Measurements from ENCODE around the gene SMG6. TPM values are rescaled to one million over a fixed set of nuclear protein-coding genes. Genes with fewer than 3 reads are reported as not detected.
"Not testable (repeated sequence)": the region's sequence is repeated elsewhere in the genome, so short reads cannot be mapped to it uniquely, and the experiment has no call there.

Gene SMG6
- total and polyA plus RNA-seq, 2 experiments from 2014 or later: 23.0 to 50.8 TPM

DNA sequence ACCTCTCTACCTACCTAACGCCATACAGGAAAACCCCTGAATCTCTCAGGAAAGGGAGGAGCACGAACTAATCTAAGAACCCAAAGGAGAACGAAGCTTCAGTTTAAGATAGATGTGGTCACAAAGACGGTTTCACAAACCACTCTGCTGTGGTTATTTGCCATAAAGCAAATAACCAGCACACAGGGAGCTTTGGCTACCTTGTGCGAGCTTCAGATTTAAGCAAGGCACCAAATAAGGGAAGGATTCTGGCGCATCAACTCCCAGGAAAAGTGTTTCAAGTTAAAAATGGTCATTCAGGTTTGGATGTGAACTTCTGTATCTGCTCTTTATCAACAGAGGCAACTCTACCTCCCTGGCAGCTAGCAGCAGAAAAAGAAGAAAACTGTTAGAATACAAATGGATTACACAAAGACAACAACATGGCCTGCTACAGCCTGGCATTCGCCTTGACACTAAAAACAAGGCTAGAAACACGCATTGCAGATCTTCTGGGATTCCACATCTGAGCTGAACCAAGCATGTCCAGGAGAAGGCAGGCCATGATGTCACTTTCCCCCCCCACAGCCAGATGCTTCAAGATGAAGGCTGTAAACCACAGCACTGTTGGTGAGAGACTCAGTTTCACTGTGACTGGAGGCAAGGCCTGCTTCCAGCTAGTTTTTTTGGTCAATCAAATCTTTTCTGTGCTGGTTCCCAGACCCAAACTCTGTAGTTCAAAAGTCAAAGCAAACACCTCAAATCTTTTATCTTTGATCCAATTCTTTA, 43.6 kb downstream of the SMG6 start:
- H3K27ac ChIP-seq: peak overlapping the region; percentile 52
- H3K27me3 ChIP-seq: no peaks in the 10 kb centered on the region
- H3K9me3 ChIP-seq (ENCODE audit: low read depth): no peaks in the 10 kb centered on the region
- DNase-seq (ENCODE audit: low read depth in 1 of 2, low spot score in 1 of 2): no peak
- no peaks in the 10 kb centered on the region for H3K36me3 ChIP-seq
- H3K4me1 ChIP-seq (ENCODE audit: low read depth): peaks cover 12% of the 10 kb centered on the region
- no peak overlapping the region for H3K4me3 ChIP-seq
- TF ChIP-seq, protein P1, sequence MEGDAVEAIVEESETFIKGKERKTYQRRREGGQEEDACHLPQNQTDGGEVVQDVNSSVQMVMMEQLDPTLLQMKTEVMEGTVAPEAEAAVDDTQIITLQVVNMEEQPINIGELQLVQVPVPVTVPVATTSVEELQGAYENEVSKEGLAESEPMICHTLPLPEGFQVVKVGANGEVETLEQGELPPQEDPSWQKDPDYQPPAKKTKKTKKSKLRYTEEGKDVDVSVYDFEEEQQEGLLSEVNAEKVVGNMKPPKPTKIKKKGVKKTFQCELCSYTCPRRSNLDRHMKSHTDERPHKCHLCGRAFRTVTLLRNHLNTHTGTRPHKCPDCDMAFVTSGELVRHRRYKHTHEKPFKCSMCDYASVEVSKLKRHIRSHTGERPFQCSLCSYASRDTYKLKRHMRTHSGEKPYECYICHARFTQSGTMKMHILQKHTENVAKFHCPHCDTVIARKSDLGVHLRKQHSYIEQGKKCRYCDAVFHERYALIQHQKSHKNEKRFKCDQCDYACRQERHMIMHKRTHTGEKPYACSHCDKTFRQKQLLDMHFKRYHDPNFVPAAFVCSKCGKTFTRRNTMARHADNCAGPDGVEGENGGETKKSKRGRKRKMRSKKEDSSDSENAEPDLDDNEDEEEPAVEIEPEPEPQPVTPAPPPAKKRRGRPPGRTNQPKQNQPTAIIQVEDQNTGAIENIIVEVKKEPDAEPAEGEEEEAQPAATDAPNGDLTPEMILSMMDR (IDR thresholded peaks at IDR 0.05; ENCODE audit: low read depth, low read length): no peak

DNA sequence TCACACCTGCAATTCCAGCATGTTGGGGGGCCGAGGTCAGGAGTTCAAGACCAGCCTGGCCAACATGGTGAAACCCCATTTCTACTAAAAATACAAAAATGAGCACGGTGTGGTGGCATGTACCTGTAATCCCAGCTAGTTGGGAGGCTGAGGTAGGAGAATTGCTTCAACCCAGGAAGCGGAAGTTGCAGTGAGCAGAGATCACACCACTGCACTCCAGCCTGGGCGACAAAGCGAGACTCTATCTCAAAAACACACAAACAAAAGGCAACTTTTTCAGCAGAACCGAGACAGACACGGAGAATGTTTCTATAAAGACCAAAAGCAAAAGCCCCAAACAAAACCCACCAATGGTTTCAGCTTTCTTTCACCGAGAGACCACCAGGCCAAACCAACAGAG, 44.8 kb downstream of the SMG6 start:
- not testable (repeated sequence) for H3K27me3 ChIP-seq; DNase-seq (ENCODE audit: low read depth in 1 of 2, low spot score in 1 of 2); H3K4me3 ChIP-seq; H3K27ac ChIP-seq; H3K4me1 ChIP-seq (ENCODE audit: low read depth); H3K9me3 ChIP-seq (ENCODE audit: low read depth); H3K36me3 ChIP-seq

DNA sequence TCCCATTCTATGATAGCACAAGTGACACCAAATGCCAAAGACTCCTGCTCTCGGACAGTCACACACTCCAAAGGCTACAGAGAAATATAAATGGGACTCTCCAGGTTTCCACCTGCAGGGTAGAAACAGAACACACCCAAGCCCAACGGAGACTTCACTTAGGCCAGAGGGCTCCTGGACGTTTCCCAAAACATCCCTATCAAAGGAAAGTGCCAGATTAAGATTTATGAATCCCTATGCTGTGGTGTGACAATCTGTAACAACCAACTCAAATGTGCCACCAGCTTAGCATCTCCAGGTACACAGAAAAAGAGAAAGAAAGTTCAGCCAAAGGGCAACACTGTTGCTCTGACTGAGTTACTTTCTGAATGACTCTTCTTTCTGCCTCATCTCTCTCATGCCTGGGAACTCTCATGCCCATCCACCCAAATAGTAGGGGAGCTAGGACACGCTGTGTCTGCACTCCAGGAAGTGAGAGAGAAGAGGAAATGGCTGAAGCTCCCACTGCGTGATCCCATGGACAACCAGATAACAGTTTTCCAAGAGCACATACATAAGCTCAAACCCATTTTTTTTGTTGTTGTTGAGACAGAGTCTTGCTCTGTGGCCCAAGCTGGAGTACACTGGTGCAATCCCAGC, 49.7 kb downstream of the SMG6 start:
- Histone ChIP-seq H3K27me3 (no peaks in the 10 kb centered on the region), H3K4me1 (ENCODE audit: low read depth) (no peaks in the 10 kb centered on the region), H3K9me3 (ENCODE audit: low read depth) (no peaks in the 10 kb centered on the region), H3K36me3 (peaks cover 4% of the 10 kb centered on the region), H3K27ac (no peak overlapping the region), H3K4me3 (no peak overlapping the region)
- TF ChIP-seq, protein P1 (IDR thresholded peaks at IDR 0.05; ENCODE audit: low read depth, low read length): no peak
- DNase-seq (ENCODE audit: low read depth in 1 of 2, low spot score in 1 of 2): no peak

DNA sequence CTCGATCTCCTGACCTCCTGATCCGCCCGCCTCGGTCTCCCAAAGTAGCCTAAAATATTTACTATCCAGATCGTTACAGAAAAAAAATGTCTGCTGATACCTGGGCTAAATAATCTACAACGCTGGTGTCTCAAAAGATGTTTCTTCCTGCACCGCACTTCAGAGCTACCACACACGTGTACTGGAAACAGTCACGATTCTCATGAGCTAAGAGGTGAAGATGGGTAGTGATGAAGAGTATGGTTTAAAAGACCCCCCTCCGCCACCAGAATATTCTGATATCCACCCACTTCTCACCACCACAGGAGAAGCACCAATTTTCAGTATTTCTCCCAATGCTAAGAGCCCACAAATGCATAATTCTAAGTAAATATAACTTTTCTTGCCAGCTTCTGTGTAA, 50.2 kb downstream of the SMG6 start:
- H3K4me1 ChIP-seq (ENCODE audit: low read depth): no peaks in the 10 kb centered on the region
- H3K36me3 ChIP-seq: peaks cover 4% of the 10 kb centered on the region

DNA sequence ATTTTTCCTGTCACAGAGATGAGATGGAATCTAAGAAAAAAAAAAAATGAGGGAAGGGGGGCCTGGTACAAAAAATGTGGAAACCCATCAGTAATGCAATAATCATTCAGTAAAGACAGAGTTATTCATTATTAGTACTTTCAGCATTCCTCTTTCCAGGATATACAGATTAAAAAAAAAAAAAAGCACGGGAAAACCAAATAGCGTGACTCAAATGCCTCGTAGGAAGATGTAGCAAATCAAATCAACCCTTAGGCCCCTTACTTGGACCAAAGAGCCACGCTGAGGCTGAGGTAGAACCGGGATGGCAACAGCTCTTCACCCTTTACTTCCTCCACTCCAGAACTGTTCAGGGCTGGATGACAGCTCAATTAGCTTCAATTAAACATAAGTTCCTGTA, 52.5 kb downstream of the SMG6 start:
- H3K9me3 ChIP-seq (ENCODE audit: low read depth): no peaks in the 10 kb centered on the region
- TF ChIP-seq, protein P1 (IDR thresholded peaks at IDR 0.05; ENCODE audit: low read depth, low read length): no peak
- no peaks in the 10 kb centered on the region for H3K4me1 ChIP-seq (ENCODE audit: low read depth)
- H3K4me3 ChIP-seq: no peak overlapping the region
- no peak overlapping the region for H3K27ac ChIP-seq
- no peak for DNase-seq (ENCODE audit: low read depth in 1 of 2, low spot score in 1 of 2)
- no peaks in the 10 kb centered on the region for H3K27me3 ChIP-seq
- peaks cover 4% of the 10 kb centered on the region for H3K36me3 ChIP-seq

More for the DNA sequence above, 50.2 kb downstream of the SMG6 start:
- Histone ChIP-seq H3K27ac (no peak overlapping the region), H3K9me3 (ENCODE audit: low read depth) (no peaks in the 10 kb centered on the region), H3K27me3 (no peaks in the 10 kb centered on the region), H3K4me3 (no peak overlapping the region)
- DNase-seq (ENCODE audit: low read depth in 1 of 2, low spot score in 1 of 2): no peak
- TF ChIP-seq, protein P1 (IDR thresholded peaks at IDR 0.05; ENCODE audit: low read depth, low read length): no peak

All from cardiac muscle cell (in vitro differentiated cells and primary cell).